Stimulated activated CD4-positive, alpha-beta T cell treated with anti-CD3 and anti-CD28 coated beads, TNF-alpha, amount 100 ng/mL, for 24 hours (primary cell): ENCODE measurements around the gene FOXM1.

Experiments
- DNase-seq, 3 experiments: peaks; one replicate each; pipeline ENCODE4 v3.0.0-alpha.2; 2020; ENCODE audit warnings: low read depth in 3 of 3

The FOXM1 gene

GRCh38 chr12:2842948-2843347, 34.0 kb downstream of the FOXM1 start:
- DNase-seq: no peak

DNA sequence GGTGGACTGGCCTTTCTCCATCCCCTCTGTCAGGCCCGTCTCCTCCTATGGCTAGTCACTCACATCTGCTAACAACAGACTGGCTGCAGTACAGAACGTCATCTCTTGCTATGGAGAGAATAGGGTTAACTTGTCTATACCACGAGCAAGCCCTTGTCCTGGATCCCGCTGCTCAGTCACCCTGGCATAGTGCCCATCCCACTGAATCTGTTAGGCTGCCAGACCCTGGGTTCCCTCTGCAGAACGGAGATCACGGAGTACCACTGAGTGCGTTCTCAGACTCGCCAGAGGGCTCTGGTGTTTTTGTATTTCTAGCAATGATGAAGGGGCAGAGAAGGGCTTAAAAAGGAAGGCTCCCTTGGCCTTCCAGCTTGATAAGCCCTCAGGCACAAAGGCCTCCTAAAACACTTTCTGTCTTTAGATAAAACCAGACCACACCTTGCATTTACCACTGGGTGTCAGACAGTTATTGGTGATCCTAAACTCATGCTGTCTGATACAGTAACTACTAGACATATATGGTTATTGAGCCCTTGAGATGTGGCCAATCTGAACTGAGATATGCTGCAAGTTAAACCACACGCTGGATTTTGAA, 35.8 kb downstream of the FOXM1 start:
- DNase-seq: no peak

DNA sequence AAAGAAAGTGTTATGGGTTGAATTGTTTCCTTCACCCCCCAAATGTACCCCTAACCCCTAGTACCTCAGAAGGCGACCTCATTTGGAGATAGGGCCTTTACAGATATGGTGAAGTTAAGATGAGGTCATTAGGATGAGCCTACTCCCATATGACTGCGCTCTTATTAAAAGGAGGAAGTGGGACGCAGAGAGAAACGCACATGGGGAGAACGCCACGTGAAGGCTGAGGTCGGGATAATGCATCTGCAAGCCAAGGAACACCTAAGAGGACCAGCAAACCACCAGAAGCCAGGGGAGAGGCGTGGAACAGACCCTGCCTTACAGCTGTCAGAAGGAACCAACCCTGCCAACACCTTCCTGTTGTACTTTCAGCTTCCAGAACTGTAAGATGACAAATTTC, 40.4 kb downstream of the FOXM1 start:
- DNase-seq: no peak

DNA sequence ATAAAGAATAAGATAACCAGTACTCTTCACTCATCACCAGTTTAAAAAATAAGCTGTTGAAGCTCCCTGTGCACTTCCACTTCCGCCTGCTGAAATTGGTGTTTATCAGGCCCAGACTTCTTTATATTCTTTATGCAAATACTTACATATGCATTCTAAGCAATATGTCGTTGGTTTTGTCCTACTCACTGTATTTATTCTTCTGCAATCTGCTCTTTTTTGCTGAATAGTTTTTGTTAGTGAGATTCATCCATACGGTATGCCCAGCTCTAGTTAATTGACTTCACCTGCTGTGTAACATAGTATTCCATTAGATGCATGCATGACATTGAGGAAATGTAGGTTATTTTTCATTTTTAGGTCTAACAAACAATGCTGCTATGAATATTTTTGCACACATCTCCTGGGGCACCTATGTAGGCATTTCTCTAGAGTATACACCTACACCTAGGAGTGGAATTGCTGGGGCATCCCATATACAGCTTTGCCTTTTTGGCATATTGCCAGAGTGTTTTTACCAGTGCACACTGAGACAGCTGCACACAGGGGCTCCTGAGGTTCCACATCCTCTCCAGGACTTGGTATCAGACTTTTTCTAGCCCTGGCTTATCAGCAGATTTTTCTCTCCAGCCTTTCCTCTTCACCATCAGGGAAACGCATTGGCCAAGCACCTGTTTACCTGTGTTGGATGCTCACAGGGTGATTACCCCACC, 41.1 kb downstream of the FOXM1 start:
- no peak for DNase-seq

GRCh38 chr12:2834581-2835491, 42.1 kb downstream of the FOXM1 start, which contains the start of gene NRIP2:
Gene NRIP2 (minus strand): TSS chr12:2835035. CDS start chr12:2834983, 52 bp downstream.
- no peak for DNase-seq

- DNase-seq: no peak
Observed at GRCh38 chr12:2833810-2834209, 43.2 kb downstream of the FOXM1 start.

DNA sequence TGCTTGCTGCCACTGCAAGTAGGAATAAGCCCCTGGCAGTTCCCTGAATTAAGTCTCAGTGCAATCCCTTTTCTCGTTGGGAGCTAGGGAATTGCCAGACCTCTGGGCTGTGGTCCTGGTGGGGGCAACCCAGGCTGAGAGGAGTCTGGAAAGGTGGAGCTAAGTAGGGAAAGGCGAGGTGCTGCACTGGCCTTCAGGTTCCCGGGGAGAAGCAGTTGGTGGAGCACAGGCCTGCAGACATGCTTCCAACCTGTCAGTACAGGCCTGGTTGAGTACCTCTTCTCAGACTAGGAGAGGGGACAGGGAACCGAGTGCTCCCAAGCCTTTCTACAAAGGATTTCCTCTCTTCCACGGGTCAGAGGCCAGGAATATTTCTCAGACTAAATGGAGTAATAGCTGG, 43.6 kb downstream of the FOXM1 start:
- no peak for DNase-seq

- DNase-seq: no peak
Observed at GRCh38 chr12:2832550-2833127, 44.3 kb downstream of the FOXM1 start.

DNA sequence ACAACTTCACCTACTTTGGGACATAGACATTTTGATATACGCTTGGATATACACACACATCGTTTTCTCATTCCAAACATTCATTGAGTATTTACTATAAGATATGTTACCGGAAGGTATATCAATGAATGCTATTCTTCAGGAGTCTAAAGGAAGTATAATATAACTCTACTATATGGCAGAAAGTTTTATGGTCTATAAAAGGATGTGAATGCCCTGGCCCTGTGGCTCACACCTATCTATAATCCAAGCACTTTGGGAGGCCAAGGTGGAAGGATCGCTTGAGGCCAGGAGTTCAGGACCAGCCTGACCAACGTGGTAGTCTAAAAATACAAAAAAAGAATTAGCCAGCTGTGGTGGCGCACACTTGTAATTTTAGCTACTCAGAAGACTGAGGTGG, 47.7 kb downstream of the FOXM1 start:
- DNase-seq: no peak

DNA sequence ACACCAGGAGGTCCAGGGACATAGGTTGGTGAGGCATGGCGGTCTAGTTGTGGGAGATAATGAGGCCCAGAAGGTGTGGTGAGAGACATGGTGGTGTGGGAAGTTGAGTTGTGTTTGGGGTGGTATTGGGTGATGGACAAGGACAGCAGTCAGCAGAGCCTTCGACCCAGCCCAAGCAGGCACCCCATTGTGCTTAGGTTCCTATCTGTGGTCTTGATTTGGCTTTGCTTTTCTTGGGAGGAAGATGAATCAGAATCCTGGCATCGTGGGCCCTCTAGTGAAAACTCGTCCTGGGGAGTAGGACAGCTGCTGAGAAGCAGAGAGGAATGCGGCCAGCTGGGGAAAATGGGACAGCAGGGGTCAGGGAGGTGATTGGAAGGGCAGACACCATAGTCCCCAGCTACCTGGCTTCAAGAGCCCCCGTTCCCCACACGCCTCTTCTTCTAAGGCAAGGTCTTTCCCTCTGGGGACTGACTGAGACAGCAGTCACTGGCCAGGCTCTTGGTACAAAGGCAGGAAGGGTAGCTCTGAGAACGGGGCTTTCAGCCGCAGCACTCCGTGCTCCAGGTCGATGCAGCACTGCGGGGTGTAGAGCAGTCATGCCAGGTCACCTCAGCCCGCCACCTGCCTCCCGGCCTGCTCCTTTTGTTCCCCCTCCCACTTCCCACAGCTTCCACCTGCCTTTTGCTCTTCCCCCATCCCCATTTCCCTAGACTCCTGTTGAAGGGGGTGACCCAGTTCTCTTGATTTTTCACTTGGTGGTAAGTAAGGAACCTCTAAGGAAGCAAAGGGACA, 50.1 kb downstream of the FOXM1 start:
- no peak for DNase-seq

DNA sequence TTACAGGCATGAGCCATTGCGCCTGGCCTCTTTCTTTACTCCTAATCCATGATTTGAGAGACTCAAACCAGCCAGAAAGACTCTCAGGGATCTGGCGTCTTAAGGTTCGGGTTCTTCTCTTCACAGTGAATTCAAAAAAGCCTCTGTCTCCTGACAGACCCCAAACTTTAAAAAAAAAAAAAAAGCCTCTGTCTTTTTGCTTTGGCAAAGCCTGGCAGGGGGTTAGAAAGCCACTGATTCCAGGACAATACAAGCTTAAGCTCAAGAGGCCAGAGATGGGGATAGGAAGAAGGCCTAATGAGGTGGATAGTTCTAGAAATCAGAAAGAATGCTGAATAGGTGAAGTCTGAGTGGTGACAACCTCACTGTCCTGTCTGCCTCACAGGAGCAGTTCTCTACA, 50.9 kb downstream of the FOXM1 start:
- DNase-seq: no peak

DNA sequence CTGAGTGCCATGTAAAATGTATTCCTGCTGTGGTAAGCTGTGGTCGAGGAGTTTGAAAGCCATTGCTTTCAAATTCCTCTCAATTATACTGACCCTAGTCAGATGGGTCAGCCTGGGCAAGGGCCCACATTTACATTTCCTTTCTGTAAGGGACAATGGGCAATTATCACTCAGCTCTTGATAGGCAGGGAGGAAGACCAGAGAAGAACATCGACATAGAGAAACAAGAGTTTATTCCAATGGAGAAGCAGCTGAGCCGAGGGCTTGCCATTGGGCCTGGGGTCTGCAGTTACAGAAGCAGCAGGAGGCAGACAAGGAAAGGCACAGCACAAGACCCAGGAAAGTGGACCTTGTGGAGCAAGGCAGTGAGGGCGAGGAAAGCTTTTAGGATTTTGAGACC, 51.8 kb downstream of the FOXM1 start:
- no peak for DNase-seq

DNA sequence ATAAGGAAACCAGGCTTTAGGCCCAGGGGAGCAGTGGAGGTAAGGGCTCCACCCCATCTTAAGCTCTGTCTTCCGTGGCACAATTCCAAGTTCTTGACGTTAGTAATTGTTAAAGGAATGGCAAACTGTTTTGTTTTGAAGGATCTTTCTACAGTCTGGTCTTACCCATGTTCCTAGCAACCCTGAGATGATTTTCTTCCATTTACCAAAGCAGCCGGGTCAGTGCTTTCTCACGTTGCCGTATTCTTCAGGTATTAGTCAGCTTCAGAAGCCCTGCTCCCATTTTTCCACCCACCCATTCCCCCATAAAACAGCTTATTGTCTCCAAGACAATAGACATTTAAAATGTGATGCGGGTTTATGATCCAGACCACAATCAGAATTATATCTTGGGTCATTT, 52.4 kb downstream of the FOXM1 start:
- DNase-seq: no peak

DNA sequence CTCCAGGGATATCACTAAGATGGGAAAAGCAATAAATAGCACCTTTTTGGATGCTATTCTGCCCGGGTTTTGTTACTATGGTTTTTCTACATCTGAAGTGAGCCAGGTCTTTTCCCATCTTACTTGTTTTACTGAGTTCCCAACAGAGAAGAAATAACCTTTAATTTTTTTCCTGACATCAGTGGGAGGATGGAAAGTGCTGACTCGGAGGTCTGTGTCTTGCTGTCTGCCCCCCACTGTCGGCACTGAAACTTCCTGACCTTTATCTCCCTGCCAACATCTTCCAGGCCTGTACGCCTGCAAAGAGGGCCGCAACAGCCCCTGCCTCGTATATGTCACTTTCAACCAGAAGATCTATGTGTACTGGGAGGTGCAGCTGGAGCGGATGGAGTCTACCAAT, 53.5 kb downstream of the FOXM1 start:
- DNase-seq: no peak

DNA sequence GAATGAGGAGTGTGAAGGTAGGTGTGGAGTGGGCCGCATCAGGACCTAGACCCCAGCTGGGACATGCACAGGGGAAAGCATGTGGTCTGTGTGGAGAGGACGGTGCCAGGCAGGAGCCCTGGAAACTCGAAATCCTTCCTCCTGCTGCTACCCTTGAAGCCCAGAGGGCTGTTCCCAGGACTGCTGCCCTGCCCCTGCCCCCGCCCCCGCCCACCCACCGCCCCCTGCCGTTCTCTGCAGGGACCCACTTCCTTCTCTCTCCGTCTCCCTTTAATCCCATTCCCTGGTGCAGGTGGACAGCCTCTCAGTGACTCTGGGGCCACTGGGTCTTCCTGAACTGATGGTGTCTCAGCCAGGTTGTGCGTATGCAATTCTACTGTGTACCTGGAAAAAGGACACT, 56.5 kb downstream of the FOXM1 start:
- DNase-seq: no peak

DNA sequence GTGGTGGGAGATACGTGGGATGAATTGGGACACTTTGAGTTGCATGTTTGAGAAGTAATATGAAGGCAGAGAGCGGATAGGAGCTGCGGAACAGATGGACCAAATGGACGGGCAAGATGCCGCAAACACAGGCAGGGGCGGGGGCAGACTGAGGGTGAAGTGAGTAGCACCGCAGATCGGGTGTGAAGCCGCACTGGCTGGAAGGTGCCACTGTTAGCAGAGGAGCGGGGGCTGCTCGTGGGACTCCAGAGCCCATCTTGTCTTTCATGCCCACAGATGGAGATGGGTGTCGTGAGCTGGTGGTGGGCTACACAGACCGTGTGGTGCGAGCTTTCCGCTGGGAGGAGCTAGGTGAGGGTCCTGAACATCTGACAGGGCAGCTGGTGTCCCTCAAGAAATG, 57.2 kb downstream of the FOXM1 start:
- no peak for DNase-seq

DNA sequence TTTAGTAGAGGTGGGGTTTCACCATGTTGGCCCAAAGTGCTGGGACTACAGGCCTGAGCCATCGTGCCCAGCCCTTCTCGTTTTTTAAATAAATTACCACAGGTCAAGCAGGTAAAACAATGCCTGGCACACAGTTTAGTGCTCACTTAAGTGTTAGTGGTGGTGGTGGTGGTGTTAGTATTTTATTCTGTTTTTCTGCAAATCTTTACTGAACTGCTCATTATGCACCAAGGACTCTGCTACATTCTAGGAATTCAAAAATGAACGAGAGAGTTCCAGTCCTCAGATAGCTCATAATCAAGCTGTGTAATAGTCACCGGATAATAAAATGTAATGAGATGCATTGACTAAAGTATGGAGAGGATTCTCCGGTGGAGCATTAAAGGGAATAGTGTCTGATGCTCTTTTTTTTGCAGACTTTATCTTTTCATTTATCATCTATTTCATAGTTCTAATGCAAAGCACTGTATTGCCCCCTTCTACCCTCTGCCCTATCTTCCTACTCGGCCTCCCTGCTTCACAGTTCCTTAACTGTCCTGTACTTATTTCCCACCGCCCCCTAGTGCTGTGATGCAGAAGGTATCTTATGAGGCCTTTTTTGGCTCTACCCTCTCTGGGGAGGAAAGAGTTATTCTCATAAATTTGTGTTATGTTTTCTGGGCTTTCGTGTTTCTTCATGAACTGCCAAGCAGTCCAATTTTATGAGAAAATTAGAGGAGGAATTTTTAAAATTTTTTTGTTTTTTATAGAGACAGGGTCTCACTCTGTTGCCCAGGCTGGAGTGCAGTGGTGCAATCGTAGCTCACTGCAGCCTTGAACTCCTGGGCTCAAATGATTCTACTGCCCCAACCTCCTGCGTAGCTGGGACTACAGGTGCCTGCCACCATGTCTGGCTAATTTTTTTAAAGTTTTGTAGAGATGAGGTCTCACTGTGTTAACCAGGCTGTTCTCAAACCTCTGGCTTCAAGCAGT, 63.5 kb downstream of the FOXM1 start:
- DNase-seq: peak in 2 of 3 experiments; percentile 18 to 40

DNA sequence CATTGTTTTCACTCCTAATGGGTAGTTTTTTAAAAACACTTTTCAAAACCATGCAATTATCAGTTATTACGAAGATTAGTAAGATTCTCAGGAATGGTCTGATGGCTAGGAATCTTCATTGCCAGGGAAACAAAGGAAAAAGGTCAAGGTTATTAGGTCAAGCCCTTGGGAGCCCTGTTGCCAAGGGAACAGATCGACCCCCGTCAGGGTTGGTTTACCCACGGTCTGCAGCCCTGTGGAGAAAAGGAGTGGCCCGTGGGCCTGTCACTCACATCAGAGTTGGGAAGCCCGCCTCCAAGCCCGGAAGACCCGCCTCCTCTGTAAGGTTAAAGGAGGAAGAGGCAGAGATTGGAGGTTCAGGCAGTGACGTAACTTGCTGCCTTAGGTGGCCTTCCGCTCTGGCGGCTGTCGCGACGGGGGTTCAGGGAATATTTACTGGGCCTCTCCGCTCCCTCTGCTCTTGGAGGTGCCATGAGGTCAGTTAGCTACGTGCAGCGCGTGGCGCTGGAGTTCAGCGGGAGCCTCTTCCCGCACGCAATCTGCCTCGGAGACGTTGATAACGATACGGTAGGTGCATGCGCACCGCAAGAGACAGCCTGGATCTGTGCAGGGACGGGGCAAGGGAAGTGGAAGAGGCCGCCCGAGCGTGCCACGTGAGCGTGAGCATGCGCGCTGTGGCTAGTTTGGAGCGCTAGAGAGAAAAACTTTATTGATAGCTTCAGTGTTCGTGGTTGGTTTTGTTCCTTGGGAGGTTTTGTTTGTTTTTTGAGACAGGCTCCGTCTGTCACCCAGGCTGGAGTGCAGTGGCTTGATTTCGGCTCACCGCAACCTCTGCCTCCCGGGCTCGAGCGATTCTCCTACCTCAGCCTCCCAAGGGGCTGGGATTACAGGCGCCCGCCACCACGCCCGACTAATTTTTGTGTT, 64.4 kb downstream of the FOXM1 start, which contains the start of gene ITFG2:
Gene ITFG2, plus strand, starts transcription at position 379 of the 924 bp plus-strand sequence. Its CDS starts 93 bp downstream, at position 472.
- peak; percentile 88 to 96 (median 96) for DNase-seq

- DNase-seq: no peak
Observed at GRCh38 chr12:2811801-2812200, 65.2 kb downstream of the FOXM1 start.
